ENCODE measurements around the gene GALC. TPM values are rescaled to one million over a fixed set of nuclear protein-coding genes. Genes with fewer than 3 reads are reported as not detected.

The GALC gene
- total RNA-seq, 2 donors from 2014 or later: 31.8 to 76.0 TPM

DNA sequence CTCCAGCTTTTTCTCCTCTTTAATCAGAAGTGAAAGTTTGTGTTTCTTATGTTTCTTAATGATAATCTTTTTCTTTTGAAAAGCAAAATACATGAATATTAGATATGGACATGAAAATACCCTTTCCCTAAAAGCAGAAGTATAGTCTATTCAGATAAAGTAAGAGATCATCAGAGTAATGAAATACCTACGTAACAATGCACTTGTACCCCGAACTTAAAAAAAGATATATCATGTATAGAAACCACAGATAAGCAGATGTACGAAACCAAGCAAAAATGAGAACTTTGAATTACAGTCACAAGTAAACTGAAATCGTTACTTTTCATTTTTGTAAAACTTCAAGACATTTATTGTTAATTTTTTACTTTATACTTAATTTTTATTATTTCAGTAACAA lies 10.4 kb upstream of the GALC start:
- H3K4me1 ChIP-seq (ENCODE audit: control insufficient read depth, insufficient read depth, low read length): peaks cover 1% of the 10 kb centered on the region
- H3K27ac ChIP-seq (ENCODE audit: low read depth, low read length): no peak overlapping the region
- Mint-ChIP-seq H3K27ac (no peak overlapping the region), H3K4me3 (no peak overlapping the region), H3K27me3 (ENCODE audit: insufficient read depth) (no peaks in the 10 kb centered on the region), H3K4me1 (peaks cover 5% of the 10 kb centered on the region), H3K36me3 (ENCODE audit: low read depth) (no peaks in the 10 kb centered on the region), H3K9me3 (no peaks in the 10 kb centered on the region)
- H3K9ac ChIP-seq (ENCODE audit: extremely low read depth, low read length, poor library complexity, severe bottlenecking): no peak overlapping the region
- DNase-seq: no peak
- no peaks in the 10 kb centered on the region for H3K36me3 ChIP-seq (ENCODE audit: control insufficient read depth, insufficient read depth, low read length)
- H3K4me3 ChIP-seq (ENCODE audit: low read length): no peak overlapping the region
- no peaks in the 10 kb centered on the region for H3K9me3 ChIP-seq (ENCODE audit: control insufficient read depth, low read length)
- TF ChIP-seq, protein P1, sequence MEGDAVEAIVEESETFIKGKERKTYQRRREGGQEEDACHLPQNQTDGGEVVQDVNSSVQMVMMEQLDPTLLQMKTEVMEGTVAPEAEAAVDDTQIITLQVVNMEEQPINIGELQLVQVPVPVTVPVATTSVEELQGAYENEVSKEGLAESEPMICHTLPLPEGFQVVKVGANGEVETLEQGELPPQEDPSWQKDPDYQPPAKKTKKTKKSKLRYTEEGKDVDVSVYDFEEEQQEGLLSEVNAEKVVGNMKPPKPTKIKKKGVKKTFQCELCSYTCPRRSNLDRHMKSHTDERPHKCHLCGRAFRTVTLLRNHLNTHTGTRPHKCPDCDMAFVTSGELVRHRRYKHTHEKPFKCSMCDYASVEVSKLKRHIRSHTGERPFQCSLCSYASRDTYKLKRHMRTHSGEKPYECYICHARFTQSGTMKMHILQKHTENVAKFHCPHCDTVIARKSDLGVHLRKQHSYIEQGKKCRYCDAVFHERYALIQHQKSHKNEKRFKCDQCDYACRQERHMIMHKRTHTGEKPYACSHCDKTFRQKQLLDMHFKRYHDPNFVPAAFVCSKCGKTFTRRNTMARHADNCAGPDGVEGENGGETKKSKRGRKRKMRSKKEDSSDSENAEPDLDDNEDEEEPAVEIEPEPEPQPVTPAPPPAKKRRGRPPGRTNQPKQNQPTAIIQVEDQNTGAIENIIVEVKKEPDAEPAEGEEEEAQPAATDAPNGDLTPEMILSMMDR (conservative IDR thresholded peaks at IDR 0.05): no peak
- WGBS, 2 experiments (ENCODE audit: insufficient coverage in 1 of 2, insufficient read length in 1 of 2): 100% methylated on average over 3 of the region's 4 CpGs; no CpG with 5 or more reads in 1 of the 2 experiments
- H3K27me3 ChIP-seq (ENCODE audit: control insufficient read depth, insufficient read depth, low read length, poor library complexity, severe bottlenecking): no peaks in the 10 kb centered on the region

DNA sequence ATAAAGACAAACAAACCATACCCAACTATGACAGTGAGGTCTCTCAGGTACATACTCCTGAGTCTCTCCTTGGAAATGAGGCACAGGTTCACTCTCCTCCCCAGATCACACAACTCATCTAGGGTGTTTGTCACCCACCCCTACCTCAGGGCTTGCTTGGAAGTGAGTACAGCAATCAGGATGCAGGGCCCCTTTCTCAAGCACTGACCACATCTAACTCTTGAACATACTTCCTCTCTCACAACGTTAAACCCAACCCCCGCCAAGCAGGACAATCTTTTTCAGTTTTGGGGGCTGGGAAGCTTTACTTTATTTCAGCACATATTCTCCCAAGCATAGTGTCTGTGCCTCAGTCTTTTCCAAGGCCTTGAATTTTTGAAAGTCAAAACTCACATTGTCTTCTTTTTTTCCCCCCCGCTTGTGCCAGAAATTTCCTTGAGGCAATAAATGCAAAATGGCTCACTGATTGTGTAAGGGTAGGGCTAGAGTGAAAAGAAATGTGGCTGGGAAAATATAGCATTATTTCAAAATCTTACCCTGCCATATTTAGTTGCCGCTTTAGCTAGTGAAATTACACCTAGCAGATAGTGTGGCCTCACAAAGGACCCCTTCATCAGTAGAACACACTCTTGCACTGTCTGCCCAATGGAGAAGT lies 9.6 kb upstream of the GALC start:
- Histone ChIP-seq H3K27me3 (ENCODE audit: control insufficient read depth, insufficient read depth, low read length, poor library complexity, severe bottlenecking) (no peaks in the 10 kb centered on the region), H3K27ac (ENCODE audit: low read depth, low read length) (no peak overlapping the region), H3K4me3 (ENCODE audit: low read length) (no peak overlapping the region), H3K9ac (ENCODE audit: extremely low read depth, low read length, poor library complexity, severe bottlenecking) (no peak overlapping the region), H3K4me1 (ENCODE audit: control insufficient read depth, insufficient read depth, low read length) (peaks cover 4% of the 10 kb centered on the region), H3K36me3 (ENCODE audit: control insufficient read depth, insufficient read depth, low read length) (no peaks in the 10 kb centered on the region), H3K9me3 (ENCODE audit: control insufficient read depth, low read length) (no peaks in the 10 kb centered on the region)
- TF ChIP-seq, protein P1 (conservative IDR thresholded peaks at IDR 0.05): no peak
- Mint-ChIP-seq H3K9me3 (no peaks in the 10 kb centered on the region), H3K27ac (no peak overlapping the region), H3K36me3 (ENCODE audit: low read depth) (no peaks in the 10 kb centered on the region), H3K27me3 (ENCODE audit: insufficient read depth) (no peaks in the 10 kb centered on the region), H3K4me3 (no peak overlapping the region), H3K4me1 (peaks cover 7% of the 10 kb centered on the region)
- no peak for DNase-seq
- 84 to 100% methylated on average over 2 to 4 of the region's 4 CpGs for WGBS, 2 experiments (ENCODE audit: insufficient coverage in 1 of 2, insufficient read length in 1 of 2)

DNA sequence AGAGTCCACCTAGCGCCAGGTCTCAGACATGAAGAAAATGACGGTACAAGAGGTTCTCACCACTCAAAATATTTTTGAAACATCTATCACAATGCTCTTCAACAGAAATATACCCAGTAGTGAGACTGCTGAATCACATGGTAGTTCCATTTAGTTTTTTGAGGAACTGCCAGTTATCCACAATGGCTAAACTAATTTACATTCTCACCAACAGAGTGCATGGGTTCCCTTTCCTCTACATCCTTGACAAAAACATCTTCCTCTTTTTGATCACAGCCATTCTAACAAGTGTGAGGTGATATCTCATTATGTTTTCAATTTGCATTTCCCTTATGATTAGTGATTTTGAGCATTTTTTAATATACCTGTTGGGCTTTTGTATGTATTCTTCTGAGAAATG lies 6.3 kb upstream of the GALC start:
- no peaks in the 10 kb centered on the region for H3K27me3 ChIP-seq (ENCODE audit: control insufficient read depth, insufficient read depth, low read length, poor library complexity, severe bottlenecking)
- no peak overlapping the region for H3K27ac ChIP-seq (ENCODE audit: low read depth, low read length)
- no peak overlapping the region for H3K27ac Mint-ChIP-seq
- no peak overlapping the region for H3K4me3 Mint-ChIP-seq
- no peaks in the 10 kb centered on the region for H3K9me3 Mint-ChIP-seq
- H3K36me3 Mint-ChIP-seq (ENCODE audit: low read depth): no peaks in the 10 kb centered on the region
- H3K27me3 Mint-ChIP-seq (ENCODE audit: insufficient read depth): no peaks in the 10 kb centered on the region
- H3K9ac ChIP-seq (ENCODE audit: extremely low read depth, low read length, poor library complexity, severe bottlenecking): no peak overlapping the region
- peaks cover 11% of the 10 kb centered on the region for H3K9me3 ChIP-seq (ENCODE audit: control insufficient read depth, low read length)
- peaks cover 11% of the 10 kb centered on the region for H3K4me1 ChIP-seq (ENCODE audit: control insufficient read depth, insufficient read depth, low read length)
- TF ChIP-seq, protein P1 (conservative IDR thresholded peaks at IDR 0.05): no peak
- 86 to 94% methylated on average over 1 to 2 of the region's 2 CpGs for WGBS, 2 experiments (ENCODE audit: insufficient coverage in 1 of 2, insufficient read length in 1 of 2)
- no peak for DNase-seq
- H3K36me3 ChIP-seq (ENCODE audit: control insufficient read depth, insufficient read depth, low read length): no peaks in the 10 kb centered on the region
- no peak overlapping the region for H3K4me3 ChIP-seq (ENCODE audit: low read length)
- H3K4me1 Mint-ChIP-seq: peaks cover 20% of the 10 kb centered on the region

All from endodermal cell (in vitro differentiated cells).